Measurements from ENCODE around the gene KAT7. TPM values are rescaled to one million over a fixed set of nuclear protein-coding genes. Genes with fewer than 3 reads are reported as not detected.
A peak's percentile ranks its signal among the peaks of the same experiment; 100 is the strongest.

Gene KAT7
- total RNA-seq, 1 donor from 2014 or later: 12.4 TPM

DNA sequence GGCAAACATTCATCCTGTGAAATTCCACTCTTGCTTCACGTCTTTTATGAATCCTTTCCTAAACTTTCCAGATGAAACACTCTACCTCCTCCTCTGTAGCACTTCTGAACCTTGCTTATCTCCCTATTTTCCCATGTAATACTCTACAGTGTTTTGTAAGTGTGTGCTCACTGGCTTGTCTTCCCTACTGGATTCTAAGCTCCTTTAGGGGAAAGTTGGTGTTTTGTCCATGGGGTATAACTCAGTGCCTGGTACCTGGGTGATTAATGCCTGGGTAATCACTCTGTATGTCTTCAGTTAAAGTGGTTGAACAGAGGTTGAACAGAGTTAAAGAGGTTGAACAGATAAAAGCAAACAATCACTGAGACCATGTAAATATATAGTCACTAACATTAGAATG, 3.8 kb upstream of the KAT7 start:
- TF ChIP-seq, protein P1, sequence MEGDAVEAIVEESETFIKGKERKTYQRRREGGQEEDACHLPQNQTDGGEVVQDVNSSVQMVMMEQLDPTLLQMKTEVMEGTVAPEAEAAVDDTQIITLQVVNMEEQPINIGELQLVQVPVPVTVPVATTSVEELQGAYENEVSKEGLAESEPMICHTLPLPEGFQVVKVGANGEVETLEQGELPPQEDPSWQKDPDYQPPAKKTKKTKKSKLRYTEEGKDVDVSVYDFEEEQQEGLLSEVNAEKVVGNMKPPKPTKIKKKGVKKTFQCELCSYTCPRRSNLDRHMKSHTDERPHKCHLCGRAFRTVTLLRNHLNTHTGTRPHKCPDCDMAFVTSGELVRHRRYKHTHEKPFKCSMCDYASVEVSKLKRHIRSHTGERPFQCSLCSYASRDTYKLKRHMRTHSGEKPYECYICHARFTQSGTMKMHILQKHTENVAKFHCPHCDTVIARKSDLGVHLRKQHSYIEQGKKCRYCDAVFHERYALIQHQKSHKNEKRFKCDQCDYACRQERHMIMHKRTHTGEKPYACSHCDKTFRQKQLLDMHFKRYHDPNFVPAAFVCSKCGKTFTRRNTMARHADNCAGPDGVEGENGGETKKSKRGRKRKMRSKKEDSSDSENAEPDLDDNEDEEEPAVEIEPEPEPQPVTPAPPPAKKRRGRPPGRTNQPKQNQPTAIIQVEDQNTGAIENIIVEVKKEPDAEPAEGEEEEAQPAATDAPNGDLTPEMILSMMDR (IDR thresholded peaks at IDR 0.05; ENCODE audit: insufficient read depth, low read length, severe bottlenecking): no peak
- no peak for FAIRE-seq
- DNase-seq (ENCODE audit: low read depth): no peak

DNA sequence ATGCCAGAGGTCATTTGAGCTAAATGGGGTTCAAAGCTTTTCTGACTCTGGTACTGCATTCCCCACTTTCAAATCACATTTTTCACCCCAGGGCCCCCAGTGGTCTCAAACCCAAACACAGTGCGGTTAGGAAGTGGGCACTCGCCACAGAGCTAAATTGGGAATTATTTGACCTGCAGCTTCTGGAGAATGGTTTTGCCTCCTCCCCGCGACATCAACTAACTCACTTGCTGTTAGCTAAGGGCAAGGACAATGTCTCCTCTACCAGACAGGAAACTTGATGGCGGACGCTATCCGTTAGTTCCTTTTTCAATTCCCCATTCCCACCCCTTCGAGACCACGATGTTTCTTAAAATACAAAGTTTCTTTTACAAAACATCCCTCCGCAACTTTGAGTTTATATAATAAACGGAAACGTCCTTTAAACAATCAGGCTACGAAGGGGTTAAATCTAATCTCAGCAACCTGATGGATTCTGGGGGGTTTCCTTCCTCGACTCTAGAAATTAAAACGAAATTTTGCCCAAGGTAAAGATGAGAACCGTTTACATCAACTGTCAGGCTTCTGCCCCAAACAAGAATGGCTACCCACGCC, 500 bp upstream of the KAT7 start:
- TF ChIP-seq, protein P1 (IDR thresholded peaks at IDR 0.05; ENCODE audit: insufficient read depth, low read length, severe bottlenecking): no peak
- no peaks in the 10 kb centered on the region for H3K27me3 ChIP-seq (ENCODE audit: control insufficient read depth, insufficient read depth, low read length)
- H3K36me3 ChIP-seq (ENCODE audit: control insufficient read depth, insufficient read depth, low read length): peaks cover 9% of the 10 kb centered on the region
- DNase-seq (ENCODE audit: low read depth) (no peak), FAIRE-seq (no peak)
- peak overlapping the region; percentile 77 for H3K4me3 ChIP-seq (ENCODE audit: low read depth, low read length)

More for the DNA sequence above, 3.8 kb upstream of the KAT7 start:
- Histone ChIP-seq H3K27me3 (ENCODE audit: control insufficient read depth, insufficient read depth, low read length) (no peaks in the 10 kb centered on the region), H3K36me3 (ENCODE audit: control insufficient read depth, insufficient read depth, low read length) (no peaks in the 10 kb centered on the region), H3K4me3 (ENCODE audit: low read depth, low read length) (no peak overlapping the region)

DNA sequence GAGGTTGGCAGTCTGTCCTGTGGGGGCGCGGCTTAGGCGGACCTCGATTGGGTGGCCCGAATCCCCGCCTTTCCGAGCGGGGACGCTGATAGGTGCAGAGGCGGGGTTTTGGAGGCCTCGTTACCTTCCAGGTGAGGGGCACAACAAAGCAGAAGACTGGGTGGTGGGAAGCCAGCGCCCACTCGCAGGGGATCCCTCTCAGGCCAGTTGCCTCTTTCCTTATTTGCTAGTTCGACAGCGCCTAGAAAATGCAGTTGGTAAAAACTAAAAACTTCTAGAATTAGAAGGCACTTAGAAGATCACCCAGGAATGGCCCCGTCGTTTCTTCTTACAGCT, 730 bp downstream of the KAT7 start:
- Histone ChIP-seq H3K27me3 (ENCODE audit: control insufficient read depth, insufficient read depth, low read length) (no peaks in the 10 kb centered on the region), H3K36me3 (ENCODE audit: control insufficient read depth, insufficient read depth, low read length) (peaks cover 9% of the 10 kb centered on the region), H3K4me3 (ENCODE audit: low read depth, low read length) (peak overlapping the region; percentile 77)
- TF ChIP-seq, protein P1 (IDR thresholded peaks at IDR 0.05; ENCODE audit: insufficient read depth, low read length, severe bottlenecking): no peak
- FAIRE-seq: no peak
- DNase-seq (ENCODE audit: low read depth): no peak

DNA sequence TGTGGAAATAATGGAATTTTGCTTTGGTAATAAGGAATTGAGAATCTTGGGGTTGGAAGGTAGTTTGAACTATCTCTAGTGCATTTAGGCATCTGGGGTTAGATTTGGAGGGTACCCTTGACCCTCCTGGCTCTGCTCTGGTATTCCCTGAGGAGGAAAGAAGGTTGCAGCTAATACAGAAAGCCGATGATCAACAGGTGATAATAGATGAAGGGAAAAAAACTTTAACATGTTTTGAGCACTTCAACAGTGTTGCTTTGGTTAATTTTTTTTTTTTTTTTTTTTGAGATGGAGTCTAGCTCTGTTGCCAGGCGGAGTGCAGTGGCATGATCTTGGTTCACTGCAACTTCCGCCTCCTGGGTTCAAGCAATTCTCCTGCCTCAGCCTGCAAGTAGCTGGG, 4.8 kb downstream of the KAT7 start:
- Histone ChIP-seq H3K4me3 (ENCODE audit: low read depth, low read length) (no peak overlapping the region), H3K36me3 (ENCODE audit: control insufficient read depth, insufficient read depth, low read length) (peaks cover 15% of the 10 kb centered on the region), H3K27me3 (ENCODE audit: control insufficient read depth, insufficient read depth, low read length) (no peaks in the 10 kb centered on the region)
- TF ChIP-seq, protein P1 (IDR thresholded peaks at IDR 0.05; ENCODE audit: insufficient read depth, low read length, severe bottlenecking): no peak
- DNase-seq (ENCODE audit: low read depth) (no peak), FAIRE-seq (no peak)

DNA sequence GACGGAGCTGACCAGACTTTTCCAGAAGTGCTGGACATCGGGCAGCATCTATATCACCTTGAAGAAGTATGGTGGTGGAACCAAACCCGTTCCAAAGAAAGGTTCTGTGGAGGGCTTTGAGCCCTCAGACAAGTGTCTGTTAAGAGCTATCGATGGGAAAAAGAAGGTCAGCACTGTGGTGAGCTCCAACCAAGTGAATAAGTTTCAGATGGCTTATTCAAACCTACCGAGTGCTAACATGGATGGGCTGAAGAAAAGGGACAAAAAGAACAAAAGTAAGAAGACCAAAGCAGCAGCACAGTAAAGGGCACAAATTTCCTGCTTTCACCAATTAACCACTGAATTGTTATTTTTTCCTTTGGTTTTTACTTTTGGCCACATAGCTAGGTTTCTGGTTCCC, 6.9 kb downstream of the KAT7 start:
- FAIRE-seq (no peak), DNase-seq (ENCODE audit: low read depth) (no peak)
- peaks cover 15% of the 10 kb centered on the region for H3K36me3 ChIP-seq (ENCODE audit: control insufficient read depth, insufficient read depth, low read length)
- TF ChIP-seq, protein P1 (IDR thresholded peaks at IDR 0.05; ENCODE audit: insufficient read depth, low read length, severe bottlenecking): no peak
- no peaks in the 10 kb centered on the region for H3K27me3 ChIP-seq (ENCODE audit: control insufficient read depth, insufficient read depth, low read length)
- no peak overlapping the region for H3K4me3 ChIP-seq (ENCODE audit: low read depth, low read length)

DNA sequence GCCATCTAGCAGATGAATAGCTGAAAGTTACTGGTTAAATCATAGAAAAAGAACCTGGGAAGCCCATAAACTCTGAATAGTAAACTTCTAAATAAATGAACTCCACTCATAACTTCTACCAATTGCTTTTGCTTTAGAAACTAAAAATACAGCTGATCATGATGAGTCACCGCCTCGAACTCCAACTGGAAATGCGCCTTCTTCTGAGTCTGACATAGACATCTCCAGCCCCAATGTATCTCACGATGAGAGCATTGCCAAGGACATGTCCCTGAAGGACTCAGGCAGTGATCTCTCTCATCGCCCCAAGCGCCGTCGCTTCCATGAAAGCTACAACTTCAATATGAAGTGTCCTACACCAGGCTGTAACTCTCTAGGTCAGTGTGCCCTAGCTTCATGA, 9.7 kb downstream of the KAT7 start:
- TF ChIP-seq, protein P1 (IDR thresholded peaks at IDR 0.05; ENCODE audit: insufficient read depth, low read length, severe bottlenecking): no peak
- no peak for FAIRE-seq
- Histone ChIP-seq H3K4me3 (ENCODE audit: low read depth, low read length) (no peak overlapping the region), H3K27me3 (ENCODE audit: control insufficient read depth, insufficient read depth, low read length) (no peaks in the 10 kb centered on the region), H3K36me3 (ENCODE audit: control insufficient read depth, insufficient read depth, low read length) (peaks cover 10% of the 10 kb centered on the region)
- no peak for DNase-seq (ENCODE audit: low read depth)
